Measurements from ENCODE around the gene THY1.

The THY1 gene

GRCh38 chr11:119371067-119371601, 51.8 kb downstream of the THY1 start:
- Histone ChIP-seq H3K27ac (no peak overlapping the region), H3K36me3 (replicated peaks) (no peaks in the 10 kb centered on the region), H3K4me3 (ENCODE audit: low read depth, low read length) (no peak overlapping the region), H3K27me3 (replicated peaks) (peaks cover 13% of the 10 kb centered on the region)
- DNase-seq = no peak
- no peak for TF ChIP-seq CTCF (IDR thresholded peaks at IDR 0.05; ENCODE audit: low read depth, low read length, missing control alignments)
- in situ Hi-C loops (cut with HindIII; ENCODE audit: low pct_ligation_motif_present, low sequenced_read_pairs) = no loop called here

GRCh38 chr11:119370486-119371046, 52.4 kb downstream of the THY1 start:
- Histone ChIP-seq H3K27me3 (replicated peaks) (peaks cover 14% of the 10 kb centered on the region), H3K27ac (no peak overlapping the region), H3K36me3 (replicated peaks) (no peaks in the 10 kb centered on the region), H3K4me3 (ENCODE audit: low read depth, low read length) (no peak overlapping the region)
- in situ Hi-C loops (cut with HindIII; ENCODE audit: low pct_ligation_motif_present, low sequenced_read_pairs) = no loop called here
- DNase-seq = no peak
- no peak for TF ChIP-seq CTCF (IDR thresholded peaks at IDR 0.05; ENCODE audit: low read depth, low read length, missing control alignments)

GRCh38 chr11:119369132-119369925, 53.6 kb downstream of the THY1 start:
- Histone ChIP-seq H3K4me3 (ENCODE audit: low read depth, low read length) (no peak overlapping the region), H3K27me3 (replicated peaks) (peaks cover 25% of the 10 kb centered on the region), H3K36me3 (replicated peaks) (no peaks in the 10 kb centered on the region), H3K27ac (no peak overlapping the region)
- in situ Hi-C loops (cut with HindIII; ENCODE audit: low pct_ligation_motif_present, low sequenced_read_pairs) = no loop called here
- no peak for TF ChIP-seq CTCF (IDR thresholded peaks at IDR 0.05; ENCODE audit: low read depth, low read length, missing control alignments)
- no peak for DNase-seq

- TF ChIP-seq CTCF (IDR thresholded peaks at IDR 0.05; ENCODE audit: low read depth, low read length, missing control alignments) = no peak
- in situ Hi-C loops (cut with HindIII; ENCODE audit: low pct_ligation_motif_present, low sequenced_read_pairs) = no loop called here
Measured at GRCh38 chr11:119368121-119369034, 54.6 kb downstream of the THY1 start.

GRCh38 chr11:119367661-119368120, 55.3 kb downstream of the THY1 start:
- no peak overlapping the region for H3K27ac ChIP-seq
- no peak overlapping the region for H3K4me3 ChIP-seq (ENCODE audit: low read depth, low read length)
- DNase-seq = no peak
- in situ Hi-C loops (cut with HindIII; ENCODE audit: low pct_ligation_motif_present, low sequenced_read_pairs) = no loop called here
- H3K36me3 ChIP-seq (replicated peaks) = no peaks in the 10 kb centered on the region
- TF ChIP-seq CTCF (IDR thresholded peaks at IDR 0.05; ENCODE audit: low read depth, low read length, missing control alignments) = no peak
- peaks cover 33% of the 10 kb centered on the region for H3K27me3 ChIP-seq (replicated peaks)

More at GRCh38 chr11:119368121-119369034, 54.6 kb downstream of the THY1 start:
- H3K27ac ChIP-seq = no peak overlapping the region
- H3K27me3 ChIP-seq (replicated peaks) = peaks cover 29% of the 10 kb centered on the region
- no peaks in the 10 kb centered on the region for H3K36me3 ChIP-seq (replicated peaks)
- DNase-seq = no peak
- no peak overlapping the region for H3K4me3 ChIP-seq (ENCODE audit: low read depth, low read length)
